SK-N-MC (cell line): ENCODE results near the gene NUPR1.
"Not testable (repeated sequence)": the region's sequence is repeated elsewhere in the genome, so short reads cannot be mapped to it uniquely, and the experiment has no call there.

Source experiments
- DNase-seq: peaks from one replicate; pipeline ENCODE4 v3.0.0-alpha.2; 2011; ENCODE audit warnings: low read depth, low spot score
- H3K27ac ChIP-seq: fragments of 200-600 bp; sonication (generic); 2 replicates; pipeline ENCODE4 v1.5.1; 2016; ENCODE audit warnings: mixed run types
- H3K36me3 ChIP-seq: fragments of 200-600 bp; sonication (generic); 2 replicates; pipeline ENCODE4 v1.6.1; 2017; ENCODE audit warnings: antibody characterized with exemption, low read length, mixed read lengths; ENCODE audit not compliant: insufficient read depth
- H3K4me3 ChIP-seq: fragments of 200-600 bp; sonication (generic); 2 replicates; pipeline ENCODE4 v1.5.1; 2016
- H3K9ac ChIP-seq: fragments of 200-600 bp; sonication (generic); 2 replicates; pipeline ENCODE4 v1.8.0; 2017; ENCODE audit warnings: mixed run types, mixed read lengths; ENCODE audit not compliant: insufficient read length
- H3K9me3 ChIP-seq: fragments of 200-600 bp; sonication (generic); 2 replicates; pipeline ENCODE4 v1.6.1; 2017; ENCODE audit warnings: low read depth, mild to moderate bottlenecking, antibody characterized with exemption, low read length, moderate library complexity, mixed read lengths
- EZH2 ChIP-seq: fragments of 200-600 bp; sonication (generic); IDR thresholded peaks from one replicate; pipeline ENCODE4 v1.6.1; 2017; ENCODE audit warnings: antibody characterized with exemption
- FOXP2 ChIP-seq: optimal IDR thresholded peaks from 2 replicates; pipeline ENCODE3; 2011; ENCODE audit warnings: mild to moderate bottlenecking, moderate library complexity; ENCODE audit not compliant: insufficient read depth; ENCODE audit errors: extremely low read length, control extremely low read depth
- POLR2AphosphoS5 ChIP-seq: IDR thresholded peaks from 2 replicates; pipeline ENCODE4 v1.6.1; 2012; ENCODE audit warnings: mild to moderate bottlenecking, low read depth, low read length, borderline replicate concordance

The NUPR1 gene

DNA sequence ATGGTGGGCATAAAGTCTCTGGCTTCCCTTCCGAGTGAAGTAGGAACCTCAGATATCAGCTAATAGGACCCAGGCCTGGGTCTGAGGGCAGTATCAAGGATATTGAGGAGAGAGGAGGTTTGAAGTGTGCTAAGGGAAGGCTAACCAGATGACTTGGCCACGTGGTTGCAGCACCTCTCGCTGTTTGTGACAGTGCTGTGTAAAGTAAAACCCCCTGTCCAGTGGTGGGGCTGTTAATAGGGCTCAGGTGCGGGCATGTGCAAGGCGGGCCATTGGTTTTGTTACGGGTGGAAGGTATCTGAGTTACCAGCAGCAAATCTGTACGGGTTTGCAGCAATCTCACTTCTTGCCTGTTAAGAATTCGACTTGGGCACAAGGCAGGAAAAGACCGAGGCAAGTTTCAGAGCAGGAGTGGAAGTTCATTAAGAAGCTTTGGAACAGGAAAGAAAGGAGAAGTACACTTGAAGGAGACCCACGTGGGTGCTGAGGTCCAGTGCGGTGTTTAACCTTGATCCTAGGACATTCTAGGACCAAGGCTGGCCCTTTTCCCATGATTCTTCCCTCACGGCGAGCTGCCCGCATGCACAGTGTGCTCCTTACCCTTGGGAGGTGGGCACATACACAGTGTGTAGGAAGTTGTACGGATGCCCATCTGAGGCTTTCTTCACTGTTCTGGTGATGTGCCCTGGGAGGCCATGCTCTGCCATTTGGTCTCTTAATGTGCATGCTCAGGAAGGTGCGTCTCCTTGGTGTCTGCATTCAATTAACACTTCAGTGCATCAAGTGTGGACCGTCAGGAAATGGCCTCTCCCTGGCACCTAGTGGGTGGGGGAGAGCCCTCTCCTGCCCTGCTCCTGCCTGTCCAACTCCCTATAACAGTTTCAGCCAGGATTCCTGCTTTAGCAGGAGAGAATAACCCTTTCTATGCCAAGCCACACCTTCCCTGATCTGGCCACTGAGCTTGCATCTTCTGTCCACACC is 35.3 kb upstream of the NUPR1 start:
- no peak overlapping the region for H3K27ac ChIP-seq
- H3K9me3 ChIP-seq: no peaks in the 10 kb centered on the region
- DNase-seq: no peak
- H3K36me3 ChIP-seq: no peaks in the 10 kb centered on the region
- TF ChIP-seq EZH2: no peak
- TF ChIP-seq POLR2AphosphoS5: no peak
- no peak for TF ChIP-seq FOXP2
- H3K4me3 ChIP-seq: no peak overlapping the region
- no peak overlapping the region for H3K9ac ChIP-seq

GRCh38 chr16:28572696-28573510 is 34.1 kb upstream of the NUPR1 start:
- TF ChIP-seq FOXP2: no peak
- TF ChIP-seq EZH2: no peak
- no peak for TF ChIP-seq POLR2AphosphoS5
- Histone ChIP-seq H3K27ac (no peak overlapping the region), H3K36me3 (no peaks in the 10 kb centered on the region), H3K9ac (no peak overlapping the region), H3K4me3 (no peak overlapping the region), H3K9me3 (no peaks in the 10 kb centered on the region)
- DNase-seq: no peak

- Histone ChIP-seq H3K4me3 (no peak overlapping the region), H3K9ac (no peak overlapping the region), H3K27ac (no peak overlapping the region), H3K36me3 (peaks cover 4% of the 10 kb centered on the region; the same call in 1 of the 2 replicates), H3K9me3 (peaks cover 2% of the 10 kb centered on the region; the same call in 1 of the 2 replicates)
- no peak for TF ChIP-seq FOXP2
- TF ChIP-seq EZH2: no peak
- no peak for TF ChIP-seq POLR2AphosphoS5
- no peak for DNase-seq
Measured at GRCh38 chr16:28569968-28570752, 31.4 kb upstream of the NUPR1 start.

DNA sequence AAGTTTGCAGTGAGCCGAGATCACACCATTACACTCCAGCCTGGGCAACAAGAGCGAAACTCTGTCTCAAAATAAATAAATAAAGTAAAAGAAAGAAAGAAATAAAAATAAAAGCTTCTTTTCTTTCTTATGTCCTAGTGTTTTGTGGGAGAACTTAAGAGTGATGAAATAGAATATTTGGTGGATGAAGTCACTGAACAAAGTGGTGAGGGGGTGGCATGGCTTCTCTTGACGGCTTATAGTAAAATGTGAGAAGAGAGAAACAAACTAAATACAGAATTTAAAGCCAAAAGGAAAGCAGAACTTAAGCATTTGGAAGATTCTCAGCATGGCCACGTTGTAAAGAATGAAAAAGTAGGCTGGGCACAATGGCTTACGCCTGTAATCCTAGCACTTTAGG is 30.2 kb upstream of the NUPR1 start:
- H3K4me3 ChIP-seq: no peak overlapping the region
- no peak overlapping the region for H3K9ac ChIP-seq
- H3K9me3 ChIP-seq: peaks cover 2% of the 10 kb centered on the region; the same call in 1 of the 2 replicates
- peaks cover 7% of the 10 kb centered on the region; the same call in 1 of the 2 replicates for H3K36me3 ChIP-seq
- TF ChIP-seq FOXP2 (no peak), EZH2 (no peak), POLR2AphosphoS5 (no peak)
- H3K27ac ChIP-seq: no peak overlapping the region
- no peak for DNase-seq

GRCh38 chr16:28567292-28567691 is 28.5 kb upstream of the NUPR1 start:
- TF ChIP-seq EZH2: no peak
- no peak for TF ChIP-seq FOXP2
- TF ChIP-seq POLR2AphosphoS5: no peak

DNA sequence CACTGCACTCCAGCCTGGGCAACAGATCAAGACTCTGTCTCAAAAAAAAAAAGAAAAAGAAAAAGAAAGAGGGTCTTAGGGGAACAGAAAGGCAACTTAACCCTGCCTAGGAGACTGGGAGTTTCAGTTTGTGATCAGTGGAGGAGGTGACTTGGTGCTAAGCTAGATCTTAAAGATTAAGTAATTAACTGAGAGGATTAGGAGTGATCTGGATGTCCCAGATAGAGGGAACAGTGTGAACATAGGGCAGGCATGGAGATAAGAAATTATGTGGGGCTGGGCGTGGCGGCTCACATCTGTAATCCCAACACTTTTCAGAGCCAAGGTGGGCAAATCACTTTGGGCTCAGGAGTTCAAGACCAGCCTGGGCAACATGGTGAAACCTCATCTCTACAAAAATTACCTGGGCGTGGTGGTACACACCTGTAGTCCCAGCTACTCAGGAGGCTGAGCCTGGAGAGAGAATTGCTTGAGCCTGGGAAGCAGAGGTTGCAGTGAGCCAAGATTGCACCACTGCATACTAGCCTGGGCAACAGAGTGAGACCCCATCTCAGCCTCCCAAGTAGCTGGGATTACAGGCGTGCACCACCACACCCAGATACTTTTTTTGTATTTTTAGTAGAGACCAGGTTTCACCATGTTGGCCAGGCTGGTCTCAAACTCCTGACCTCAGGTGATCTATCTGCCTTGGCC is 27.6 kb upstream of the NUPR1 start:
- DNase-seq, H3K9me3 ChIP-seq, H3K27ac ChIP-seq: not testable (repeated sequence)

More at GRCh38 chr16:28567292-28567691, 28.5 kb upstream of the NUPR1 start:
- H3K9me3 ChIP-seq: peaks cover 2% of the 10 kb centered on the region; the same call in 1 of the 2 replicates
- no peak for DNase-seq
- peaks cover 7% of the 10 kb centered on the region; the same call in 1 of the 2 replicates for H3K36me3 ChIP-seq
- no peak overlapping the region for H3K9ac ChIP-seq
- no peak overlapping the region for H3K27ac ChIP-seq
- no peak overlapping the region for H3K4me3 ChIP-seq

DNA sequence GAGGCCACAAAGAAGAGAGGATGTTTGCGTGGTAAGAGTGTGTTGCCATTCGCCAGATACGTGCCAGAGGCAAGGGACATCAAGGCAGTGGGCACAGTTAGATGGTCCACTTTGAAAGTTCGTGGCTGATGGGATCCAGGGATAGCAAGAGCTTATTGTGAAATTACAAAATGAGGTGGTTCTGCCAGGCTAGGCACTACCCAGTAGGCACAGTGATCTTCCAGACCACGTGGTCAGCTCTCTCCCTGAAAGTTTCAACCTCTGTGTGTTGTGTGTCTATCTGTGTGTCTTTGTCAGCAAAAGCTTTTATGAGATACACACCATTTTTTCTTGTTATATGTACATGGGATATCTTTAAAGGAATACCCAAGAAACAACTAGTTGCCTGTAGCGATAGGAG is 24.4 kb upstream of the NUPR1 start:
- H3K27ac ChIP-seq: no peak overlapping the region
- H3K9ac ChIP-seq: no peak overlapping the region
- TF ChIP-seq FOXP2: no peak
- TF ChIP-seq EZH2: no peak
- no peak for TF ChIP-seq POLR2AphosphoS5
- peaks cover 2% of the 10 kb centered on the region; the same call in 1 of the 2 replicates for H3K9me3 ChIP-seq
- peaks cover 21% of the 10 kb centered on the region for H3K36me3 ChIP-seq
- no peak overlapping the region for H3K4me3 ChIP-seq
- no peak for DNase-seq

More for the DNA sequence above, 27.6 kb upstream of the NUPR1 start:
- H3K36me3 ChIP-seq, H3K4me3 ChIP-seq, H3K9ac ChIP-seq: not testable (repeated sequence)

GRCh38 chr16:28562199-28562598 is 23.4 kb upstream of the NUPR1 start:
- Histone ChIP-seq H3K36me3 (peaks cover 26% of the 10 kb centered on the region), H3K9me3 (0 out of 2 replicates have a peak, but pooled peaks cover 2% of the 10 kb centered on the region), H3K9ac (no peak overlapping the region), H3K4me3 (no peak overlapping the region), H3K27ac (no peak overlapping the region)
- TF ChIP-seq FOXP2: no peak
- TF ChIP-seq POLR2AphosphoS5: no peak
- no peak for TF ChIP-seq EZH2
- DNase-seq: no peak
